Testis (tissue), 3 donors: Measurements from ENCODE around the gene ADRM1. TPM values are rescaled to one million over a fixed set of nuclear protein-coding genes. Genes with fewer than 3 reads are reported as not detected.

Experiments used
- DNase-seq: peaks from one replicate; pipeline ENCODE4 v3.0.0-alpha.2; 2019
- H3K27ac ChIP-seq, 2 donors: fragments of 200-600 bp; sonication (generic); one replicate each; pipeline ENCODE4 v1.5.1; 2019
- H3K27me3 ChIP-seq: fragments of 200-600 bp; sonication (generic); one replicate; pipeline ENCODE4 v1.5.1; 2019
- H3K36me3 ChIP-seq: fragments of 200-600 bp; sonication (generic); one replicate; pipeline ENCODE4 v1.5.1; 2017; ENCODE audit warnings: low read depth; ENCODE audit errors: missing control alignments
- H3K4me1 ChIP-seq: fragments of 200-600 bp; sonication (generic); one replicate; pipeline ENCODE4 v1.5.1; 2019
- H3K4me3 ChIP-seq, 2 donors: fragments of 200-600 bp; sonication (generic); one replicate each; pipeline ENCODE4 v1.5.1; 2017 to 2019
- H3K9me3 ChIP-seq: fragments of 200-600 bp; sonication (generic); one replicate; pipeline ENCODE4 v1.5.1; 2017
- POLR2A ChIP-seq: fragments of 450-650 bp; IDR thresholded peaks from one replicate; pipeline ENCODE4 v1.6.1; 2017; ENCODE audit warnings: antibody characterized with exemption, mild to moderate bottlenecking, moderate library complexity
- WGBS, 2 donors: methylation state at CpG; one replicate each; pipeline ENCODE4 v1.1.5; 2018; 5-methylcytosine and 5-hydroxymethylcytosine counted together
- intact Hi-C: fragments of 100-400 bp; cut with DNase I; formaldehyde crosslinking; loops from one replicate; pipeline ENCODE4 v1.15.1; 2023; ENCODE audit warnings: low total_unique reads
- polyA plus RNA-seq: library from polyadenylated mRNA; stranded (reverse); fragments of 350-450 nt; fragmentation: Illumina TruSeq; extraction: RNeasy Lipid Tissue Mini Kit (QIAGEN cat#74804); gene quantifications from one replicate; pipeline ENCODE4 v1.2.3, GENCODE V29; 2014; ENCODE audit warnings: low read depth, low replicate concordance; ENCODE audit not compliant: insufficient read depth
- total RNA-seq, 2 donors: library from RNA; depleted of rRNA; stranded (reverse); fragments of >200 nt; gene quantifications; one replicate each; pipeline ENCODE4 v1.2.3, GENCODE V29; 2016
- TF ChIP-seq, protein P1 (sequence below), 3 experiments: fragments of 450-650 bp in 2 of 3; fragments of 200-600 bp in 1 of 3; sonication (generic) in 1 of 3; IDR thresholded peaks; one replicate each; pipeline ENCODE4 v1.5.1; 2016 to 2019; ENCODE audit warnings: antibody characterized with exemption in 3 of 3, mild to moderate bottlenecking in 2 of 3, moderate library complexity in 1 of 3

ADRM1 gene
- total and polyA plus RNA-seq, 3 donors from 2014 or later, result 191 to 286 (median 283) TPM

DNA sequence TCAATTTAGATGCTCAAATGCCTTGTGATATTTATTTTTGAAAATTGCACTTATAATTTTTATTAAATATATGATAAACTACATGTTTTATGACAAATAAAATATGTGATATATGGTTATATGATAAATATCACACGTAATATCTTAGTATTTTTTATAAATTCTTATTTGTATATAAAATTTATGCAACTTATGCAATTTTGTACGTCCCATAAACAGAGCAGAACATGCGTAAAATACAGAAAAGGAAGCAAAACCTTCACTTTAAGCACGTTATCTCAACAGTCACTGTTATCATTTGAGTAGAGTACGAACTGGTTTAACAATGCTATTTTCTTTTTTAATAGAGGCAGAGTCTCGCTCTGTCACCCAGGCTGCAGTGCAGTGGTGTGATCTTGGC, 15.7 kb upstream of the ADRM1 start:
- no peak for TF ChIP-seq POLR2A
- TF ChIP-seq, protein P1, sequence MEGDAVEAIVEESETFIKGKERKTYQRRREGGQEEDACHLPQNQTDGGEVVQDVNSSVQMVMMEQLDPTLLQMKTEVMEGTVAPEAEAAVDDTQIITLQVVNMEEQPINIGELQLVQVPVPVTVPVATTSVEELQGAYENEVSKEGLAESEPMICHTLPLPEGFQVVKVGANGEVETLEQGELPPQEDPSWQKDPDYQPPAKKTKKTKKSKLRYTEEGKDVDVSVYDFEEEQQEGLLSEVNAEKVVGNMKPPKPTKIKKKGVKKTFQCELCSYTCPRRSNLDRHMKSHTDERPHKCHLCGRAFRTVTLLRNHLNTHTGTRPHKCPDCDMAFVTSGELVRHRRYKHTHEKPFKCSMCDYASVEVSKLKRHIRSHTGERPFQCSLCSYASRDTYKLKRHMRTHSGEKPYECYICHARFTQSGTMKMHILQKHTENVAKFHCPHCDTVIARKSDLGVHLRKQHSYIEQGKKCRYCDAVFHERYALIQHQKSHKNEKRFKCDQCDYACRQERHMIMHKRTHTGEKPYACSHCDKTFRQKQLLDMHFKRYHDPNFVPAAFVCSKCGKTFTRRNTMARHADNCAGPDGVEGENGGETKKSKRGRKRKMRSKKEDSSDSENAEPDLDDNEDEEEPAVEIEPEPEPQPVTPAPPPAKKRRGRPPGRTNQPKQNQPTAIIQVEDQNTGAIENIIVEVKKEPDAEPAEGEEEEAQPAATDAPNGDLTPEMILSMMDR (IDR thresholded peaks at IDR 0.05), result no peak
- intact Hi-C loops, result no loop called here
- no peak overlapping the region for H3K4me3 ChIP-seq
- DNase-seq, result no peak
- no peaks in the 10 kb centered on the region for H3K9me3 ChIP-seq
- H3K27ac ChIP-seq, result no peak overlapping the region
- H3K36me3 ChIP-seq, result no peaks in the 10 kb centered on the region
- 74 to 82% methylated on average over 6 of the region's 6 CpGs for WGBS, 2 donors
- H3K4me1 ChIP-seq, result peaks cover 17% of the 10 kb centered on the region
- H3K27me3 ChIP-seq, result no peaks in the 10 kb centered on the region

DNA sequence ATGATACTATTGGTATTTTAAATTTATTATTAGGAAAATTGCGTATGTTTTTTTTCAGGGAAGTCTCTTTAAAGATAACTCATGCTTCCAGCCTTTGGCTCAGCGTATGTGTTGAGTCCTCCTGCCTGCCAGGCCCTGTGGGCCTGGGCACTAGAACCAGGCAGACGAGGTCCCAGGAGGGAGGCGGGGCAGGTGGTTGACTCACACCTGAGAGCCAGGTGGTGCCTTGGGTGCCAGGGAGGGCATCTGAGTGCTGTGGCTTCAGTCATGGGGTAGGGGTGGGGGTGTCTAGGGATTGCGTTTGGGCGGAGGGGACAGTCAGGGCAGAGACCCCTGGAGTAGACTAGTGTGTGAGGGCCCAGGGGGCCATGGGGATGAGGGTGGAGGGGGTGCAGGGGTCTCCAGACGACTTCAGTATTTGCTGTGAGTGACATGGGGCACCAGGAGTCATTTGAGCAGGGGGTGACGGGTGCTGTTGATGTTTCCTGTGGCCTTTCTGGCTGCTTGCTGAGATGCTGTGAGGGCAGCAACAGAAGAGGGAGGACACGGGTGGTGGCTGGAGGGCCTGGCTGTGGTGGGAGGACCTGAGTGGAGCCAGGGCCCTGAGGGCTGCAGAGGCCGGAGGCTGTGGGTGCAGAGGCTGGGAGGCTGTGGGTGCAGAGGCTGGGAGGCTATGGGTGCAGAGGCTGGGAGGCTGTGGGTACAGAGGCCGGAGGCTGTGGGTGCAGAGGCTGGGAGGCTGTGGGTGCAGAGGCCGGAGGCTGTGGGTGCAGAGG, 14.8 kb upstream of the ADRM1 start:
- no peaks in the 10 kb centered on the region for H3K9me3 ChIP-seq
- no peaks in the 10 kb centered on the region for H3K27me3 ChIP-seq
- no peak for TF ChIP-seq POLR2A
- TF ChIP-seq, protein P1 (IDR thresholded peaks at IDR 0.05), result no peak
- H3K27ac ChIP-seq, result no peak overlapping the region
- 91 to 92% methylated on average over 12 of the region's 12 CpGs for WGBS, 2 donors
- intact Hi-C loops, result no loop called here
- no peak overlapping the region for H3K4me3 ChIP-seq
- no peaks in the 10 kb centered on the region for H3K36me3 ChIP-seq
- peaks cover 17% of the 10 kb centered on the region for H3K4me1 ChIP-seq
- DNase-seq, result no peak

DNA sequence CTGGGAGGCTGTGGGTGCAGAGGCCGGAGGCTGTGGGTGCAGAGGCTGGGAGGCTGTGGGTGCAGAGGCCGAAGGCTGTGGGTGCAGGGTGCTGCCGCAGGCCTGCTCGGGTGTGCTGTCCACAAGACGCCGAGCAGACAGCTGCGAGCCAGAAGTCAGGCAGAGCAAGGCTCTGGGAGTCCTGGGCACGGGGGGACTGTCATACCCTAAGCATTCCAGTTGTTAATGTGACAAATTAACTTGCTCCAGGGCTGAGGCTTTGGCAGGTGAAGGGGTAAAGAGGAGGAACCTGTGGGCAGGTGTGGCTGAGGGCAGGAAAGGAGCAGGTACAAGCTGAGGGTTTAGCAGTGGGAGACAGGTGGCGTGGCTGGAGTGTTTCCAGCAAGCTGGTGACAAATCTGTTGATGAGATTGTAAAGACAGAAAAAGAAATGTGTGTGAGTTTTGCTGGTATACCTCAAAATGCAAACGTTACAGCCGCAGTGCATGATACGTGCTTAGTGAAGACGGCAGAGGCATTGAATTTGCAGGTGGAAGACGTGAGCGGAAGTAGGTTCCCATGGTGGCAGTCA, 14.2 kb upstream of the ADRM1 start:
- no peak for DNase-seq
- no peaks in the 10 kb centered on the region for H3K36me3 ChIP-seq
- H3K27ac ChIP-seq, result no peak overlapping the region
- no peaks in the 10 kb centered on the region for H3K27me3 ChIP-seq
- H3K4me3 ChIP-seq, result no peak overlapping the region
- WGBS, 2 donors, result 91 to 93% methylated on average over 10 to 15 of the region's 15 CpGs
- TF ChIP-seq, protein P1 (IDR thresholded peaks at IDR 0.05), result no peak
- TF ChIP-seq POLR2A, result no peak
- intact Hi-C loops, result no loop called here
- H3K9me3 ChIP-seq, result no peaks in the 10 kb centered on the region
- H3K4me1 ChIP-seq, result peaks cover 22% of the 10 kb centered on the region

DNA sequence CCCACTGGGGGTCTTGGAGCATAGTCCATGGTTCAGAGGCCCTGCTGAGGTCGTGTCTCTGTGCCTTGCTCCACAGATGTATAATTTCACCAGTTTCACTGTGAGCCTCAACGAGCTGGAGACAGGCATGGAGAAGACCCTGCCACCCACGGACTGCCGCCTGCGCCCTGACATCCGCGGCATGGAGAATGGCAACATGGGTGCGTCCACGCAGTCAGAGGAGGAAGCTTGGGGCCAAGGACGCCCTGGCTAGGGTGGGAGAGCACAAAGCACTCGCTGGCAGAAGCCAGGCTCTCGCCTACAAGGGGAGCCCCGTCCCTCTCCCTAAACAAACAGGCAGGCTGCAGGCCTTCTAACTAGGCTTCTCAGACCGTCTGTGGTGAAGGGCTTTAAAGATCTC, 13.7 kb upstream of the ADRM1 start:
- Histone ChIP-seq H3K27me3 (no peaks in the 10 kb centered on the region), H3K4me1 (peaks cover 23% of the 10 kb centered on the region), H3K9me3 (no peaks in the 10 kb centered on the region), H3K36me3 (no peaks in the 10 kb centered on the region), H3K27ac (no peak overlapping the region), H3K4me3 (no peak overlapping the region)
- intact Hi-C loops, result no loop called here
- DNase-seq, result no peak
- 84 to 85% methylated on average over 10 to 14 of the region's 14 CpGs for WGBS, 2 donors
- TF ChIP-seq, protein P1 (IDR thresholded peaks at IDR 0.05), result no peak
- TF ChIP-seq POLR2A, result no peak

DNA sequence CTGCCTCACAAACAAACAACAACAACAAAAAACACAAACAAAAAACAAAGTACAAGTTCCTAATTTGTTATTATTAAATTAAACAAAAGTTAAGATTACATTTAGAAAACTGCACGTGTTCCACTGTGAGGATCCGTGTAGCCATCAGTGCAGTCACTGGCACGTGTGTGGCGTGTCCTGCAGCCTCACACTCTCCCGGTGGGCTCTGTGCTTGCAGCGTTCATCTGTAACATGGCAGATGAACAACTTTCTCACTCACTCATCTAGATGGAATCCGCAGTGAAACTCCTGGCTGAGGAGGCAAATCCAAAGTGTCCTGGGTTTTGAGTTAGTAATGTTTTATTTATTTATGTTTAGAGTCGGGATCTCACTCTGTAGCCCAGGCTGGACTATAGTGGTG, 12.9 kb upstream of the ADRM1 start:
- H3K27ac ChIP-seq, result no peak overlapping the region
- no peak for DNase-seq
- no peaks in the 10 kb centered on the region for H3K9me3 ChIP-seq
- no peak for TF ChIP-seq POLR2A
- TF ChIP-seq, protein P1 (IDR thresholded peaks at IDR 0.05), result no peak
- no peaks in the 10 kb centered on the region for H3K27me3 ChIP-seq
- H3K36me3 ChIP-seq, result no peaks in the 10 kb centered on the region
- no peak overlapping the region for H3K4me3 ChIP-seq
- intact Hi-C loops, result no loop called here
- H3K4me1 ChIP-seq, result peaks cover 18% of the 10 kb centered on the region
- WGBS, 2 donors, result 85 to 94% methylated on average over 8 of the region's 8 CpGs
